ENCODE data around the gene ULK4.

GRCh38 chr3:41936384-41936783 lies 25.5 kb downstream of the ULK4 start:
- TF ChIP-seq CTCF (IDR thresholded peaks at IDR 0.05) (no peak), POLR2A (IDR thresholded peaks at IDR 0.05) (no peak)

All from lower leg skin (tissue), 3 donors.